NCI-H2171 treated with DMSO at 0.1 percent for 48 hours (cell line): ENCODE results near the gene ARHGAP21.
"Not testable (repeated sequence)": the region's sequence is repeated elsewhere in the genome, so short reads cannot be mapped to it uniquely, and the experiment has no call there.

Experiments used
- DNase-seq: peaks from one replicate; lab custom pipeline; 2025; lab: John Stamatoyannopoulos, UW

Gene ARHGAP21

GRCh38 chr10:24723788-24724380, at the start of gene ARHGAP21:
ARHGAP21 (minus strand) TSS chr10:24723887; CDS start chr10:24721899, 1,988 bp downstream.
- DNase-seq, result peak; percentile 71

- DNase-seq, result no peak
Measured at GRCh38 chr10:24771943-24772694, 48.4 kb upstream of the ARHGAP21 start.

GRCh38 chr10:24764991-24765390, 41.3 kb upstream of the ARHGAP21 start:
- not testable (repeated sequence) for DNase-seq

- no peak for DNase-seq
Measured at GRCh38 chr10:24762966-24763623, 39.4 kb upstream of the ARHGAP21 start.

GRCh38 chr10:24762161-24762924, 38.7 kb upstream of the ARHGAP21 start:
- DNase-seq, result no peak

GRCh38 chr10:24759672-24760071, 36.0 kb upstream of the ARHGAP21 start:
- DNase-seq, result no peak

- DNase-seq, result not testable (repeated sequence)
Measured at GRCh38 chr10:24758254-24758653, 34.6 kb upstream of the ARHGAP21 start.

GRCh38 chr10:24756283-24756682, 32.6 kb upstream of the ARHGAP21 start:
- DNase-seq, result no peak

GRCh38 chr10:24751716-24752115, 28.0 kb upstream of the ARHGAP21 start:
- DNase-seq, result no peak

- DNase-seq, result no peak
Measured at GRCh38 chr10:24750695-24751094, 27.0 kb upstream of the ARHGAP21 start.

GRCh38 chr10:24748214-24748613, 24.5 kb upstream of the ARHGAP21 start:
- no peak for DNase-seq

- no peak for DNase-seq
Measured at GRCh38 chr10:24744946-24745345, 21.3 kb upstream of the ARHGAP21 start.

GRCh38 chr10:24740714-24741113, 17.0 kb upstream of the ARHGAP21 start:
- no peak for DNase-seq

- DNase-seq, result no peak
Measured at GRCh38 chr10:24737001-24737400, 13.3 kb upstream of the ARHGAP21 start.

- no peak for DNase-seq
Measured at GRCh38 chr10:24731942-24732341, 8.3 kb upstream of the ARHGAP21 start.

- no peak for DNase-seq
Measured at GRCh38 chr10:24730811-24731210, 7.1 kb upstream of the ARHGAP21 start.

GRCh38 chr10:24727786-24728185, 4.1 kb upstream of the ARHGAP21 start:
- DNase-seq, result no peak

- no peak for DNase-seq
Measured at GRCh38 chr10:24726626-24727025, 2.9 kb upstream of the ARHGAP21 start.

- not testable (repeated sequence) for DNase-seq
Measured at GRCh38 chr10:24726029-24726428, 2.3 kb upstream of the ARHGAP21 start.

- peak; percentile 87 for DNase-seq
Measured at GRCh38 chr10:24724381-24725228, 918 bp upstream of the ARHGAP21 start.

- no peak for DNase-seq
Measured at GRCh38 chr10:24723386-24723787, 300 bp downstream of the ARHGAP21 start.
